Activated CD4-positive, alpha-beta T cell treated with anti-CD3 and anti-CD28 coated beads, Interleukin-2, amount 50 U/mL, for 4 hours (primary cell): Measurements from ENCODE around the gene PRKN.

Experiments used
- DNase-seq, 2 experiments: peaks; one replicate each; pipeline ENCODE4 v3.0.0-alpha.2; 2020

The PRKN gene

GRCh38 chr6:162528538-162528937 is 199.0 kb downstream of the PRKN start:
- DNase-seq, result no peak

DNA sequence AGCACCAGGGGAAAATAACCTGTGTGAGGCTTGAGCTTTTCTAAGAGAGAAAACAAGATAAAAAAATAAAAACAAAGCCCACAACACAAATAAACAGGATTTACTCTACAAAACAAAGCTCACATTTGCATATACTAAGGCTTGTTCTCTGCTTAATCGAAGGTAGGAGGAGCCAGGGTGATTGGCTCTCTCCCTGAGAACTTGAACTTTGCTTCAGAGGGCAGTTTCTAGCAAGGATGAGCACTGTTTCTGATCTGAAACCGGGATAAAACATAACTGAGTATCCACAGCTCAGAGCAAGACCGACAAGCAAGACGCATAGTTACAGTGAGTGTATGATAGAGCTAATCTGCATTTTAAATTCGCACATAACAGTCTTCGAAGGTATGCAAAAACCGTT is 200.6 kb downstream of the PRKN start:
- DNase-seq, result no peak

GRCh38 chr6:162525181-162525580 is 202.4 kb downstream of the PRKN start:
- DNase-seq, result no peak

DNA sequence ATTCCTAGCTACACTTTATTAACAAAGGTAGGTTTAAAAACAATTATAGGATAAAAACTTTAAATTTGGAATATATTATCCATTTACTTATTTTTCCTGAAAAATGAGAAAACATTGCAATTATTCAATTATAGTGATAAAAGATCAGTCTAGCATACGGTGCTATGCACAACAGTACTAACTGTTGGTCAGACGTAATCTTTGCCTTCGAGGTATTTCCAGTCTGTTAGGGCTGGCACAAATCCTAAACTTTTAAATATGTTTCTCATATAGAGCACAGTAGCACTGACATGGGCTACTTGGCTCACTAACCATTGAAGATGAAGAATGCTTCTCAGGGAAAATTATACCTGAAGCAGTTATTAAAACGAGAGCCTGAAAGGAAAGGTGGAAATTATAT is 214.8 kb downstream of the PRKN start:
- no peak for DNase-seq

DNA sequence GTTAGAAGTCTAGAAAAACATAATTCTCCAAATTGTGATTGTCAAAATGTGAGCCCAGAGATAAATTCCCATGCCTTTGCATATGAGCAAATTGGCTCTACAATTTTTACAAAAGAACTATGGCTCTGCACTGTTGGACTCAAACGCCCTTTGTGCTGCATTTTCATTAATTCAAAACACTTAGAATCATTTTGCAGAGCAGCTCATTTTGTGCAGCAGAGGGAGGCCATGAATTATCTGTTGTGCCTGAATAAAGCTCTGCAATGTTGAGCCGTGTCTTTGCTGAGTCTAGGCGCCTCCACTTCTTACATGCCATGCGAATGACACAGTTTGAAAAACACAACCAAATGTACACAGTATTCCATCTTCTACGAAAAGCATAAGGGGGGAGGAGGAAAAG is 230.2 kb downstream of the PRKN start:
- DNase-seq, result no peak

DNA sequence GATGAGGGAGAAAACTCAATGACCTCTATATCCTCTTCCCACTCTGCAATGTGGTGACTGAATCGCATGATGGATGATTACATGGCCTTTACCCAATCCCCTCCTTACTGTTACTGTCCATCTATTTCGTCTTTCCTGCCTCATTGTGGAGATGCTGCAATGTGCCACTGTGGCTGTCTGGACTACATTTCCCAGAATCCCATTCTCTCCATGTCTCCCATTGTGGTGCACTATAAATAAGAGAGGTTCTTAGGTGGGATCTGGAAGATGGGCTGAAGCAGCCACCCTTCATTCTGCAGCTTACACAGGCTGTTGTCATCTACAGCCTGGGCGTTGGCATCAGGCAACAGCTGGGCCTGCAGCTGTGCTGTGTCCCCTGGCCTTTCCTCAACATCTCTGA is 233.6 kb downstream of the PRKN start:
- DNase-seq, result no peak

GRCh38 chr6:162491637-162492036 is 235.9 kb downstream of the PRKN start:
- DNase-seq, result no peak

- no peak for DNase-seq
Measured at GRCh38 chr6:162489101-162489976, 238.2 kb downstream of the PRKN start.

DNA sequence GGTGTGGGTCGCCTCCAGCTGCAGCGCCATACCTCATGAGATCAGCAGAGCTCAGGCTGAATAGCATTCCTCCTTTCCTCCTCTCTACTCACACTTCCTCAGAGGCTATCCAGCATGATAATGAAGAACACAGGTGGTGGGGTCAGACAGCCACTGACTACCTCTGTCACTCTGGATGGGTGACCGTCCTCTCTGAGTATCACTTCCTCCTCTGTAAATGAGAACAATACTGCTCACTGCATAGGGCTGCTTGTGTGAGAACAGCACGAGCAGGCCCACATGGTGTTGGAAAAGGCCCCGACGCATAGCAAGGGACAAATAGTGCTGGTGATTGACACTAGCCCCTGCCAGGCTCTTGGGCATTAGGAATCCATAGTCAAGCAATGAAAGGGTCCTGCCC is 239.1 kb downstream of the PRKN start:
- DNase-seq, result no peak

- no peak for DNase-seq
Measured at GRCh38 chr6:162485464-162485863, 242.1 kb downstream of the PRKN start.

DNA sequence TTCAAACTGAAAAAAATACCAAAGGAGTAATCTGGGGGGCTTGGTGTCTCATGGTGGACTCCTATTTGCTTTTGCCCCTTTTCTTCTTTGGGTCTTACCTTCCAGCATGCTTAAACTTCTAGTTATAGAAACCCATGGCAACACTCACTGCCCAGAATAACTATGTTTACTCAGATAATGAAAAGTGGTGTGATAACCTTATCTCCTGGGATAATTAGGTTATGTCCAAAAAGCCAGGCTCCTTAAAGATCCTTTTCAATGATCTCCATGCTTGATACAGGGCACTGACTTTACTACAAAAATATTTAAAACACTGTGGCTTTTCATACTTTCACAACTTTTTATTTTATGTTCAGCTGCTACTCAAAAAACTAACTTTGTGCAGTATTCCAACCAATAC is 245.6 kb downstream of the PRKN start:
- DNase-seq, result no peak

DNA sequence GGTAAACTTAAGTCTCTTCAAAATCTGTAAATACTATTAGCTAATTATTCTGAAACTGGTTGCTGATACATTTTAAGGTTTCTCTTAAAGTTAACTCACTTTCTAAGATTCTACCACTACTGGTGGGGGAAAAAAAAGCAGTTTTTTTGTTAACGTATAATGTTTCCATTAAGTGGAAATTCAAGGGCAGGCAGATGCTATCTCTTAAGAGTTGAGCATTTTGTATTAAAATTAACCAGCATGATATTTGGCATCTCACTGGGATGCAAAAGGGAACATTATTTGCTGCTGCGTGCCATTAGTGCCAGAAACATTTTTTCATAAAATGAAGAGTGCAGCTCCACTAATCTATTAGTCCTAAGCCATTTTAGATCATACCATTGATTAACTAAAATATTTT is 246.2 kb downstream of the PRKN start:
- DNase-seq, result no peak

- no peak for DNase-seq
Measured at GRCh38 chr6:162478192-162478671, 249.3 kb downstream of the PRKN start.

GRCh38 chr6:162474722-162475121 is 252.8 kb downstream of the PRKN start:
- no peak for DNase-seq

DNA sequence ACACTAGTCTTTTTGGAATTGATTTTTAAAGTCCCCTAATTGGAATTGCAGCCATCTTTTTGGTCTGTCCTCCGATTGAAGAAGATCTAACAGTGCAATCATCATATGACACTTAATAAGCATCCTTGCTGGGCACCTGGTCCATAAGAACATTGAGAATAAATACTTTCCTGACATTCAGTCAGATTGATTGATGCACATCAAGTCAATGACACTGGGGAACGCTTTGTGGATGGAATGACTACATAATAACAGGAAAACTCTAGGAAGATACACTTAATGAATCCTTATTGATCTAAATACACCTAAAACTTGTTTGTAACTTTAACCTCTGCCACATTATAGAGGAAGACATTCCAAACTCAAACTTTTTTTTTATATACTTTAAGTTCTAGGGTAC is 255.7 kb downstream of the PRKN start:
- DNase-seq, result no peak

DNA sequence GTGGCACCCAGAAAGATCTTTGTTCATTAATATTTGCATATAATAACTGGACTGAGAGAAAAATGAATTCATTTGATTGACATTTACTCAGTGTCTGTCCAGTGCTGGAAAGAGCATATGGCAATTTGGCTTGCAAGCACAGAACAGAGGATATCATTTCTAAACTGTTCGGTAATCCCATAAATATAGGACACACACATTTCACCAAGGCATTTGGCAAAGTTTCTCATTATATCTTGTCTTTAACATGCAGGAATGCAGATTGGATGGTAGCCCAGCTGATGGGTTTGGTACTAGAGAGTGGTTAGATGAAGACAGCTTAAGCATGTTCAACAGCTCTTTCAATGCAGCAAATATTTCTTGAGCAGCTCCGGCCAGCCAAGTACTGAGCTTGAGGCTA is 259.2 kb downstream of the PRKN start:
- DNase-seq, result no peak

DNA sequence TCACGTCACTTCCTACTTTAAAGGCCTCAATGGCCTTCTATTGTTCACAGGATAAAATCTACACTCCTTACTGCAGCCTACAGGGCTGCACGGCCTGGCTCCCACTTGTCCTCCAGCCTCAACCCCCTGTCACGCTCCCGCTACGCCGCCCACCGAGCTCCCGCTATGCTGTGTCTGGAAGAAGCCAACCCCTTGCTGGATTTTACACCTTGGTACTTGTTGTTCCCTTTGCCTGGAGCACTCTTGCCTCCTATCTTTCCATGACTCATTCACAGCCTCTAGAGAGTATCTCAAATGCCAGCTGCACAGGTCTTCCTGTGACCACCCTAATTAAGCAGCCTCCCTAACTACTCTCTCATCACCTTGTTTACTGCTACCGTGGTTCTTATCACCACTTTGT is 259.9 kb downstream of the PRKN start:
- no peak for DNase-seq

GRCh38 chr6:162463576-162463975 is 264.0 kb downstream of the PRKN start:
- DNase-seq, result no peak

DNA sequence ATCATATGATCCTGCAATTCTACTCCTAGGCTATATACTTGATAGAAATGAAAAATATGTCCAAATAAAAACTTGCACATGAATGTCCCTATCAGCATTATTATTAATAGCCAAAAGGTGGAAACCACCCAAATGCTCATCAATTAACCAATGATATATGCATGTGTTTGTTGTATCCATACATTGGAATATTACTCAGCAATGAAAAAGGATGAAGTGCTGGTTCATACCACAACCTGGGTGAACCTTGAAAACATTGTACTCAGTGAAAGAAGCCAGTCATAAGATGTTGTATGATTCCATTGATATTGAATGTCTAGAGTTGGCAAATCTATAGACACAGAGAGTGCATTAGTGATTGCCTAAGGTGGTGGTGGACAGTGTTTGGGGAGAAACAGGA is 267.6 kb downstream of the PRKN start:
- DNase-seq, result no peak

DNA sequence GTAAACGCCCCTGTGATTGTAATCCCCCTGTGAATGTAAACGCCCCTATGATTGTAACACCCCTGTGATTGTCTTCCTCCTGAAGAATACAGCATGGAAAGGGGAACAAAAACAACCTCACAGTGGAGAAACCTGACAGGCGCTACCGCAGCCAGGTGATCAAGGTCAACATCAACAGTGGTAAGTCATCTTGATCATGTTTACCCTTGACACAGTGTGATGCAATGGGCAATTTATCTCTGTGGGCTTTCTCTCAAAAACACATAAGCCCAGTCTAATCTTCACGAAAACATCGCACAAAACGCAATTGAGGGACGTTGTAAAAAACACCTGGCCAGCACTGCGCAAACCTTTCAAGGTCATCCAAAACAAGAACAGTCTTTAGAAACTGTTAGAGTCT is 277.2 kb downstream of the PRKN start:
- no peak for DNase-seq

GRCh38 chr6:162448294-162448693 is 279.3 kb downstream of the PRKN start:
- no peak for DNase-seq

- no peak for DNase-seq
Measured at GRCh38 chr6:162443101-162443500, 284.5 kb downstream of the PRKN start.

DNA sequence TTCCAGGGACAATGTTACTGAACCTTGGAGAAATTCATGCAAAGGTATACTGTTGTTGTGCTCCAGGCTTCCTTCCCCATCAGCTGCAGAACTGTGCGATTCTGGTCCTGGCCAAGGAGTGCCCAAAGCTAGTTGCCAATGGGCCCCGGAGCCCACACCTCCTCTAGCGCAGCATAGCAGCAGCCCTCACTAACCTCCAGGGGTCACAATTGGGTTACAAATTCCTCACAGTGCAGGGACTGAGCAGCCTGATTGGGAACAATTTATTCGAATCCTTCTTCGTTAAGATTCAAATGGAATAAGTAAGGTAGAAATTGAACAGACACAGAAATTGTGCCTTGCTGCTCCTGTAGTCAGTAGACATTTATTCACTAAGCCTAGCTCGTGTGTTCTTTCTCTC is 284.9 kb downstream of the PRKN start:
- no peak for DNase-seq

- no peak for DNase-seq
Measured at GRCh38 chr6:162441991-162442390, 285.6 kb downstream of the PRKN start.

DNA sequence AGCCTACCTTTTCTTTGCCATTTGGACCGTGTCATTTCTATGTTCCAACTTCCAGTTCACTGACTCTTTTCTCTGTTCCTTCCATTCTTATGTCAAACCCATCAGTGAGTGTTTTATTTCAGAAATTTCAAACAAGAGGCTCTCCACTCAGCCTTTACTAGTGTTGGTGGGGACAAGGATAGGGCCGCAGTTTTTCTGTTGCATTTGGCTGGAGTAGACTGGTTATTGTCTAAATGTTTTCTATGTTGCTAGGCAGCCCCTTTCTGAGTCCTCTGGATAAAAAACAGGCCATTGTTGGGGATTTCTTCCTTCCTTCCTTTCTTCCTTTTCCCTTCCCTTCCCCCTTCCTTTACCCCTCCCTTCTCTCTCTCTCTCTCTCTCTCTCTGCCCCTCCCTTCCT is 288.6 kb downstream of the PRKN start:
- no peak for DNase-seq
